Prostate gland (tissue), 2 donors: ENCODE data around the gene MSRB2. TPM values are rescaled to one million over a fixed set of nuclear protein-coding genes. Genes with fewer than 3 reads are reported as not detected.
"Not testable (repeated sequence)": the region's sequence is repeated elsewhere in the genome, so short reads cannot be mapped to it uniquely, and the experiment has no call there.

Experiments
- DNase-seq: peaks from one replicate; pipeline ENCODE4 v3.0.0-alpha.2; 2019; ENCODE audit warnings: low spot score
- H3K27ac ChIP-seq, 2 donors: fragments of 200-600 bp; sonication (generic); 2 replicates each; pipeline ENCODE4 v1.5.1; 2017 to 2019
- H3K27me3 ChIP-seq: fragments of 200-600 bp; sonication (generic); replicated peaks from 2 replicates; pipeline ENCODE4 v1.5.1; 2019; ENCODE audit not compliant: insufficient read depth
- H3K36me3 ChIP-seq, 2 donors: fragments of 200-600 bp; sonication (generic); 1 replicate in 1 of 2; 2 replicates in 1 of 2; pipeline versions ENCODE4 v1.5.1 to v1.8.1; 2017 to 2019
- H3K4me1 ChIP-seq: fragments of 200-600 bp; sonication (generic); replicated peaks from 2 replicates; pipeline ENCODE4 v1.5.1; 2019
- H3K4me3 ChIP-seq, 2 donors: fragments of 200-600 bp; sonication (generic); 2 replicates each; pipeline ENCODE4 v1.5.1; 2017 to 2019
- H3K9me3 ChIP-seq: fragments of 200-600 bp; sonication (generic); 2 replicates; pipeline ENCODE4 v1.5.1; 2017
- CTCF ChIP-seq, 4 experiments: fragments of 200-600 bp in 2 of 4; fragments of 450-650 bp in 2 of 4; sonication (generic) in 2 of 4; IDR thresholded peaks; 1 replicate in 3 of 4; 2 replicates in 1 of 4; pipeline ENCODE4 v1.5.1; 2016 to 2019; ENCODE audit warnings: antibody characterized with exemption in 4 of 4, mild to moderate bottlenecking in 2 of 4, moderate library complexity in 2 of 4
- POLR2A ChIP-seq: fragments of 450-650 bp; IDR thresholded peaks from one replicate; pipeline ENCODE4 v1.6.1; 2016; ENCODE audit warnings: antibody characterized with exemption, mild to moderate bottlenecking
- POLR2AphosphoS5 ChIP-seq: sonication (generic); formaldehyde crosslinking; IDR thresholded peaks from one replicate; pipeline ENCODE4 v1.6.1; 2017; ENCODE audit warnings: antibody characterized with exemption
- WGBS: methylation state at CpG from one replicate; pipeline ENCODE4 v1.1.5; 2018; 5-methylcytosine and 5-hydroxymethylcytosine counted together
- intact Hi-C: fragments of 100-400 bp; cut with DNase I; formaldehyde crosslinking; loops from one replicate; pipeline ENCODE4 v1.14.2; 2022
- total RNA-seq, 2 donors: library from RNA; depleted of rRNA; stranded (reverse); fragments of >200 nt; gene quantifications; one replicate each; pipeline ENCODE4 v1.1.0, GENCODE V29; 2016

MSRB2 gene
- total RNA-seq, 2 donors from 2014 or later = 21.2 to 24.5 TPM

GRCh38 chr10:23058366-23058765 lies 37.0 kb upstream of the MSRB2 start:
- H3K9me3 ChIP-seq = no peaks in the 10 kb centered on the region
- no peaks in the 10 kb centered on the region for H3K4me1 ChIP-seq
- no peaks in the 10 kb centered on the region for H3K36me3 ChIP-seq
- 48% methylated on average over 3 of the region's 3 CpGs for WGBS
- TF ChIP-seq POLR2A = no peak
- no peak for TF ChIP-seq POLR2AphosphoS5
- no peak for TF ChIP-seq CTCF (IDR thresholded peaks at IDR 0.05)
- H3K27ac ChIP-seq = no peak overlapping the region
- no peak for DNase-seq
- intact Hi-C loops = no loop called here
- no peaks in the 10 kb centered on the region for H3K27me3 ChIP-seq
- no peak overlapping the region for H3K4me3 ChIP-seq

GRCh38 chr10:23060918-23061317 lies 34.5 kb upstream of the MSRB2 start:
- WGBS = 50% methylated on average over 2 of the region's 2 CpGs
- no peaks in the 10 kb centered on the region for H3K27me3 ChIP-seq
- H3K4me3 ChIP-seq = no peak overlapping the region
- TF ChIP-seq POLR2AphosphoS5 (no peak), POLR2A (no peak), CTCF (IDR thresholded peaks at IDR 0.05) (no peak)
- DNase-seq = no peak
- no peaks in the 10 kb centered on the region for H3K9me3 ChIP-seq
- intact Hi-C loops = loop anchor here (10.0 kb wide), 2 partner anchors 746 to 1056 kb away; partner anchors contain the start of genes COMMD3 and DNAJC1
- H3K36me3 ChIP-seq = no peaks in the 10 kb centered on the region
- no peak overlapping the region for H3K27ac ChIP-seq
- no peaks in the 10 kb centered on the region for H3K4me1 ChIP-seq

GRCh38 chr10:23063045-23063972 lies 32.1 kb upstream of the MSRB2 start:
- no peaks in the 10 kb centered on the region for H3K4me1 ChIP-seq
- DNase-seq = no peak
- no peak overlapping the region for H3K4me3 ChIP-seq
- no peak overlapping the region for H3K27ac ChIP-seq
- H3K27me3 ChIP-seq = no peaks in the 10 kb centered on the region
- no peaks in the 10 kb centered on the region for H3K36me3 ChIP-seq
- WGBS = 60% methylated on average over 20 of the region's 20 CpGs
- intact Hi-C loops = loop anchor here (10.0 kb wide), 2 partner anchors 749 to 1059 kb away; partner anchors contain the start of genes COMMD3 and DNAJC1
- no peaks in the 10 kb centered on the region for H3K9me3 ChIP-seq
- TF ChIP-seq POLR2A = no peak
- no peak for TF ChIP-seq CTCF (IDR thresholded peaks at IDR 0.05)
- TF ChIP-seq POLR2AphosphoS5 = no peak

DNA sequence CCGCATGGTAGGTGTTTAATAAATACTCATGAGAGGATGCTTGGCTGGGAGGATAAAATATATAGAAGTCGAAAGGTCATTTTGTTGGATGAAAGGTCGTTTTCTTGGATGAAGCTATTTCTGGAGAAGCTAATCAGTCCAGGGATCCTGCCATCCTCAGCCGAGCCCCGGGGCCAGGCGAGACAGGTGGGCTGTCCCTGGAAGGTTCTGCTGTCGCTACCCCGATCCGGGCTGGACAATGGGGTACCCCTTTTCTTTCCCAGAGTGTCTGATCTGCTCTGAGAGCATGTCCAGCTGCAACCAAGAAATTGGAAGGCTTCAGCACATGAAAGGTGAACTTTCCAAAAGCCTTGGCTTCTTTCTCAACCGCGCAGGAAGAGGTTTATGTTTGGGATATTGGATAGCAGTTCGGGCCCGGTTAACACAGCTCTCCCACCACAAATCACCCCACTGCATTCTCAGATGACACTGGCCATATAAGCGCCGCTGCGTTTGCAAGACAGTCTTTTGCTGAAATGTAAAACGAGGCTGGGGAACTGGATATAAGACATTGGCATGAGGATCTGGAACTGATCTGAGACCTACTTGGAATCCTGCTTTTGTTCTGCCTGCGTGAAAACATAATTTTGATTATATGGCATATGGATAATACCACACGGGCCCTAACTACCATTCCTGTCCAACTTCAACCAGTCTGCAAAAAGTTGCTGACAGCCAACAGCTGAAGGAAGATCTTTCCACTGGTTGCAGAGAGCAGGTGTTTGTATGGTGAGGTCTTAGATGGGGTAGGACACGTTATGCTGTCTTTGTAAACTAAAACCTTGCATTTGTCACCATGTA lies 31.2 kb upstream of the MSRB2 start:
- Histone ChIP-seq H3K27ac (no peak overlapping the region), H3K27me3 (no peaks in the 10 kb centered on the region), H3K4me3 (no peak overlapping the region), H3K36me3 (no peaks in the 10 kb centered on the region), H3K9me3 (no peaks in the 10 kb centered on the region), H3K4me1 (no peaks in the 10 kb centered on the region)
- intact Hi-C loops = loop anchor here (10.0 kb wide), 2 partner anchors 749 to 1059 kb away; partner anchors contain the start of genes COMMD3 and DNAJC1
- WGBS = 80% methylated on average over 20 of the region's 20 CpGs
- DNase-seq = no peak
- TF ChIP-seq POLR2A = no peak
- TF ChIP-seq POLR2AphosphoS5 = no peak
- no peak for TF ChIP-seq CTCF (IDR thresholded peaks at IDR 0.05)

- not testable (repeated sequence) for H3K4me1 ChIP-seq, H3K27ac ChIP-seq, H3K9me3 ChIP-seq, H3K36me3 ChIP-seq, H3K27me3 ChIP-seq, H3K4me3 ChIP-seq, DNase-seq
- intact Hi-C loops = loop anchor here (5.0 to 10.0 kb wide), 3 partner anchors 72 to 1060 kb away; partner anchors contain the start of genes COMMD3 and DNAJC1
- WGBS = 95% methylated on average over 2 of the region's 2 CpGs
These were observed 30.6 kb upstream of the MSRB2 start for GRCh38 chr10:23064813-23065114.
